ENCODE data around the gene KRTAP5-7. TPM values are rescaled to one million over a fixed set of nuclear protein-coding genes. Genes with fewer than 3 reads are reported as not detected.
"Not testable (repeated sequence)": the region's sequence is repeated elsewhere in the genome, so short reads cannot be mapped to it uniquely, and the experiment has no call there.

Gene KRTAP5-7
- total and polyA plus RNA-seq, 2 experiments from 2014 or later, result not detected

DNA sequence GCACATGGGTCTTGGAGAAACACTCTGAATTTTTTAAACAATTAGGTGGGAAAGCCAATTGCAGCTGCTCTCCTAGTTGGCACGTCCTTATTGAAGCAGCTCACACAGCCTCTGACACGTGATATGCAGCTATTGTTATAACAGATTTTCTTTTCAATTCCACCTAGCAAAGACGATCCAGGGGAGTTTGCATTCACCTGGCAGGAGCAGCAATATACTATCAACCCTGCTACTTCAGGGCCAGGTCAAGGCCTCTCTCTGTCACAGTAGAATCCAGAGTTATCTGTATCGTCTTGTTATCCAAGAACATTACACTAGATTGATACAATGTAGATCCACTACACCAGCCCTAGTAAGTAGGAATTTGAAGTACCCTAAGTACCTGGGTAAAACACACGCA lies 47.4 kb downstream of the KRTAP5-7 start:
- H3K27ac Mint-ChIP-seq, result no peak overlapping the region
- no peaks in the 10 kb centered on the region for H3F3A ChIP-seq (replicated peaks; ENCODE audit: low read depth)
- no peaks in the 10 kb centered on the region for H3K36me3 Mint-ChIP-seq (ENCODE audit: low read depth)
- no peaks in the 10 kb centered on the region for H3K36me3 ChIP-seq (ENCODE audit: insufficient read depth)
- H4K20me1 ChIP-seq (replicated peaks; ENCODE audit: insufficient read depth), result no peaks in the 10 kb centered on the region
- H3K4me2 ChIP-seq, result no peak overlapping the region
- no peaks in the 10 kb centered on the region for H3K9me2 ChIP-seq (ENCODE audit: insufficient read depth)
- no peak overlapping the region for H2AFZ ChIP-seq
- no peaks in the 10 kb centered on the region for H3K9me3 Mint-ChIP-seq
- H3K79me2 ChIP-seq (replicated peaks; ENCODE audit: insufficient read depth), result no peaks in the 10 kb centered on the region
- H3K4me1 Mint-ChIP-seq, result peaks cover 14% of the 10 kb centered on the region
- H3K4me3 Mint-ChIP-seq, result no peak overlapping the region
- peaks cover 15% of the 10 kb centered on the region for H3K27me3 Mint-ChIP-seq (ENCODE audit: insufficient read depth, low read depth, poor library complexity)
- TF ChIP-seq POLR2AphosphoS5 (IDR thresholded peaks at IDR 0.05; ENCODE audit: low read depth), result no peak
- no peak for TF ChIP-seq CREB1 (CRISPR knock-in tag; IDR thresholded peaks at IDR 0.05; ENCODE audit: low read depth)
- TF ChIP-seq EZH2phosphoT487 (IDR thresholded peaks at IDR 0.05; ENCODE audit: unreplicated experiment), result no peak
- no peak for TF ChIP-seq ZNF331 (CRISPR knock-in tag; IDR thresholded peaks at IDR 0.05; ENCODE audit: low read depth)
- H3K27ac ChIP-seq (ENCODE audit: low read depth), result no peak overlapping the region
- DNase-seq (ENCODE audit: low spot score) (no peak), ATAC-seq (no peak)
- H3K4me1 ChIP-seq (ENCODE audit: insufficient read depth), result 0 out of 2 replicates have a peak, but pooled peaks cover 3% of the 10 kb centered on the region
- no peak overlapping the region for H3K4me3 ChIP-seq
- no peaks in the 10 kb centered on the region for H3K27me3 ChIP-seq (ENCODE audit: insufficient read depth)

GRCh38 chr11:71575723-71576424 lies 48.8 kb downstream of the KRTAP5-7 start:
- no peaks in the 10 kb centered on the region for H3F3A ChIP-seq (replicated peaks; ENCODE audit: low read depth)
- Mint-ChIP-seq H3K4me3 (no peak overlapping the region; the same call in 2 of the 3 replicates), H3K27ac (no peak overlapping the region), H3K4me1 (peaks cover 19% of the 10 kb centered on the region), H3K9me3 (no peaks in the 10 kb centered on the region), H3K27me3 (ENCODE audit: insufficient read depth, low read depth, poor library complexity) (peaks cover 13% of the 10 kb centered on the region), H3K36me3 (ENCODE audit: low read depth) (no peaks in the 10 kb centered on the region)
- peaks cover 9% of the 10 kb centered on the region for H3K4me1 ChIP-seq (ENCODE audit: insufficient read depth)
- H3K36me3 ChIP-seq (ENCODE audit: insufficient read depth), result no peaks in the 10 kb centered on the region
- no peaks in the 10 kb centered on the region for H3K9me2 ChIP-seq (ENCODE audit: insufficient read depth)
- no peaks in the 10 kb centered on the region for H3K79me2 ChIP-seq (replicated peaks; ENCODE audit: insufficient read depth)
- TF ChIP-seq EZH2phosphoT487 (IDR thresholded peaks at IDR 0.05; ENCODE audit: unreplicated experiment), result no peak
- TF ChIP-seq EZH2 (IDR thresholded peaks at IDR 0.05; ENCODE audit: low read depth, unreplicated experiment), result no peak
- no peak for TF ChIP-seq STAT1 (IDR thresholded peaks at IDR 0.05; ENCODE audit: unreplicated experiment)
- no peak for TF ChIP-seq ZNF114 (CRISPR knock-in tag; IDR thresholded peaks at IDR 0.05)
- TF ChIP-seq, protein P1, sequence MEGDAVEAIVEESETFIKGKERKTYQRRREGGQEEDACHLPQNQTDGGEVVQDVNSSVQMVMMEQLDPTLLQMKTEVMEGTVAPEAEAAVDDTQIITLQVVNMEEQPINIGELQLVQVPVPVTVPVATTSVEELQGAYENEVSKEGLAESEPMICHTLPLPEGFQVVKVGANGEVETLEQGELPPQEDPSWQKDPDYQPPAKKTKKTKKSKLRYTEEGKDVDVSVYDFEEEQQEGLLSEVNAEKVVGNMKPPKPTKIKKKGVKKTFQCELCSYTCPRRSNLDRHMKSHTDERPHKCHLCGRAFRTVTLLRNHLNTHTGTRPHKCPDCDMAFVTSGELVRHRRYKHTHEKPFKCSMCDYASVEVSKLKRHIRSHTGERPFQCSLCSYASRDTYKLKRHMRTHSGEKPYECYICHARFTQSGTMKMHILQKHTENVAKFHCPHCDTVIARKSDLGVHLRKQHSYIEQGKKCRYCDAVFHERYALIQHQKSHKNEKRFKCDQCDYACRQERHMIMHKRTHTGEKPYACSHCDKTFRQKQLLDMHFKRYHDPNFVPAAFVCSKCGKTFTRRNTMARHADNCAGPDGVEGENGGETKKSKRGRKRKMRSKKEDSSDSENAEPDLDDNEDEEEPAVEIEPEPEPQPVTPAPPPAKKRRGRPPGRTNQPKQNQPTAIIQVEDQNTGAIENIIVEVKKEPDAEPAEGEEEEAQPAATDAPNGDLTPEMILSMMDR (conservative IDR thresholded peaks at IDR 0.05; ENCODE audit: low read depth in 2 of 2), result no peak
- no peak for TF ChIP-seq NANOG (IDR thresholded peaks at IDR 0.05; ENCODE audit: borderline replicate concordance)
- TF ChIP-seq, protein P2, sequence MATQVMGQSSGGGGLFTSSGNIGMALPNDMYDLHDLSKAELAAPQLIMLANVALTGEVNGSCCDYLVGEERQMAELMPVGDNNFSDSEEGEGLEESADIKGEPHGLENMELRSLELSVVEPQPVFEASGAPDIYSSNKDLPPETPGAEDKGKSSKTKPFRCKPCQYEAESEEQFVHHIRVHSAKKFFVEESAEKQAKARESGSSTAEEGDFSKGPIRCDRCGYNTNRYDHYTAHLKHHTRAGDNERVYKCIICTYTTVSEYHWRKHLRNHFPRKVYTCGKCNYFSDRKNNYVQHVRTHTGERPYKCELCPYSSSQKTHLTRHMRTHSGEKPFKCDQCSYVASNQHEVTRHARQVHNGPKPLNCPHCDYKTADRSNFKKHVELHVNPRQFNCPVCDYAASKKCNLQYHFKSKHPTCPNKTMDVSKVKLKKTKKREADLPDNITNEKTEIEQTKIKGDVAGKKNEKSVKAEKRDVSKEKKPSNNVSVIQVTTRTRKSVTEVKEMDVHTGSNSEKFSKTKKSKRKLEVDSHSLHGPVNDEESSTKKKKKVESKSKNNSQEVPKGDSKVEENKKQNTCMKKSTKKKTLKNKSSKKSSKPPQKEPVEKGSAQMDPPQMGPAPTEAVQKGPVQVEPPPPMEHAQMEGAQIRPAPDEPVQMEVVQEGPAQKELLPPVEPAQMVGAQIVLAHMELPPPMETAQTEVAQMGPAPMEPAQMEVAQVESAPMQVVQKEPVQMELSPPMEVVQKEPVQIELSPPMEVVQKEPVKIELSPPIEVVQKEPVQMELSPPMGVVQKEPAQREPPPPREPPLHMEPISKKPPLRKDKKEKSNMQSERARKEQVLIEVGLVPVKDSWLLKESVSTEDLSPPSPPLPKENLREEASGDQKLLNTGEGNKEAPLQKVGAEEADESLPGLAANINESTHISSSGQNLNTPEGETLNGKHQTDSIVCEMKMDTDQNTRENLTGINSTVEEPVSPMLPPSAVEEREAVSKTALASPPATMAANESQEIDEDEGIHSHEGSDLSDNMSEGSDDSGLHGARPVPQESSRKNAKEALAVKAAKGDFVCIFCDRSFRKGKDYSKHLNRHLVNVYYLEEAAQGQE (IDR thresholded peaks at IDR 0.05; ENCODE audit: unreplicated experiment), result no peak
- no peak for TF ChIP-seq POLR2AphosphoS5 (IDR thresholded peaks at IDR 0.05; ENCODE audit: low read depth)
- no peak for TF ChIP-seq CREB1 (CRISPR knock-in tag; IDR thresholded peaks at IDR 0.05; ENCODE audit: low read depth)
- no peak overlapping the region for H3K27ac ChIP-seq (ENCODE audit: low read depth)
- no peak overlapping the region for H3K4me3 ChIP-seq
- ATAC-seq (no peak), DNase-seq (ENCODE audit: low spot score) (no peak)
- H2AFZ ChIP-seq, result no peak overlapping the region
- H3K27me3 ChIP-seq (ENCODE audit: insufficient read depth), result no peaks in the 10 kb centered on the region
- H4K20me1 ChIP-seq (replicated peaks; ENCODE audit: insufficient read depth), result no peaks in the 10 kb centered on the region
- H3K4me2 ChIP-seq, result no peak overlapping the region

DNA sequence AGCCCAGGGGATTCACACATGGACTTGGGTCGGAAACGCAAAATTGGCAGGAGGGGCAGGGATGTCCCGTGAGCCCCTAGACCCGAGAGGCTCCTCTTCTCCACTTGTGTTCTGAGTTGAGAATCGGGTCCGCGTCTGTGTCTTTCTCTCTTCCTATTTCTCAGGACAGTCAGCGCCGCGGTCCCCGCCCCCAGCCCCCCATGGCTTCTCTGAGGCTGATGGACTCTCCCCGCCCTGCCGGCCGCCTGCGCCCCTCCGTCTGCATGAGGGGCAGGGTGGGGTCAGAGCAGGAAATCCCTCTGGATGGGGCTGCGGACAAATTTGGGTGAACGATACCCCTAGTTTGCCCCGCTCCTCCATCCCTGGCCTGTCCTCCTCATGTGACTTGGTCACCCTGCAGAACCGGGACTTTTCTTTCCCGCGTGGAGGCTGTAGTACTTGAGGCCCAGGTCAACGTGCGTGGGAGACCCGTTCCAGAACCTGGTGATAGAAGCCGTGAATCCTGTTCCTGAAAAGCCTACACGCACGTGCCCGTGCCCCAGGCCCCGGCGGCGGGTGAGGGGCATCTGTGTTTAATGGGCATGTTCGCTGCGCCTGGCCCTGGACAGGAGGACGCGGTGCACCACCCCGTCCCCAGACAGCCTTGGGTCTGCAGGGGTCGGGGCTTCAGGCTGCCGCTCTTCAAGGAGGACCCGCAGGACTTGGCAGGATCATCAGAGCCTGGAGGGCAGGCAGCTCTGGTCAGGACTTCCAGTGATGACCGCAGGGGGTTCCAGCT lies 49.8 kb downstream of the KRTAP5-7 start:
- H3K79me2 ChIP-seq (replicated peaks; ENCODE audit: insufficient read depth); ATAC-seq; H3K27me3 ChIP-seq (ENCODE audit: insufficient read depth); DNase-seq (ENCODE audit: low spot score); H3K9me3 Mint-ChIP-seq; H3K27ac Mint-ChIP-seq; H3K36me3 ChIP-seq (ENCODE audit: insufficient read depth); H3K4me3 Mint-ChIP-seq; H3F3A ChIP-seq (replicated peaks; ENCODE audit: low read depth); H3K27ac ChIP-seq (ENCODE audit: low read depth); H3K4me3 ChIP-seq; H2AFZ ChIP-seq; H3K9me2 ChIP-seq (ENCODE audit: insufficient read depth); H3K4me2 ChIP-seq; H3K36me3 Mint-ChIP-seq (ENCODE audit: low read depth); H4K20me1 ChIP-seq (replicated peaks; ENCODE audit: insufficient read depth): not testable (repeated sequence)
- peaks cover 15% of the 10 kb centered on the region for H3K27me3 Mint-ChIP-seq (ENCODE audit: insufficient read depth, low read depth, poor library complexity)
- peaks cover 29% of the 10 kb centered on the region for H3K4me1 Mint-ChIP-seq
- H3K4me1 ChIP-seq (ENCODE audit: insufficient read depth), result peaks cover 11% of the 10 kb centered on the region
